K562 (cell line): ENCODE results near the gene SLC3A2. TPM values are rescaled to one million over a fixed set of nuclear protein-coding genes. Genes with fewer than 3 reads are reported as not detected.

ENCODE experiments used
- ATAC-seq: fragments of 200-7000 bp; cut with Tn5 transposase; 3 replicates; pipeline ENCODE4 v1.9.1; 2020; ENCODE audit warnings: moderate library complexity
- BruUV-seq: library from RNA; stranded (reverse); fragments of 400-500 nt; replicated peaks from 2 replicates; lab custom pipeline; 2021; lab: Mats Ljungman, UMichigan
- CTCF ChIA-PET: fragments of 300-600 bp; formaldehyde crosslinking; extraction: SDS; loops from one replicate; lab custom pipeline; 2021; ENCODE audit warnings: low intra/inter-chr PET ratio; lab: Yijun Ruan, JAX
- POLR2A ChIA-PET: fragments of 300-600, 350-650 bp; sonication (Branson Sonifier 250); formaldehyde crosslinking; extraction: SDS; loops from one replicate; lab custom pipeline; 2021; ENCODE audit warnings: antibody characterized with exemption, inconsistent platforms; lab: Yijun Ruan, JAX
- DNase-seq, 4 experiments: peaks; one replicate each; pipeline versions ENCODE4 v3.0.0 to v3.0.0-alpha.2; 2011 to 2018; ENCODE audit warnings: low spot score in 3 of 4, mixed read lengths in 3 of 4; ENCODE audit errors: extremely low read depth in 1 of 4
- FAIRE-seq: peaks from 2 replicates; lab custom pipeline; 2011; peaks lifted over from hg19 to GRCh38; lab: Jason Lieb, UNC
- H2AFZ ChIP-seq: 2 replicates; pipeline ENCODE4 v1.6.0; 2011; ENCODE audit warnings: low read depth, low read length, control low read depth, inconsistent platforms
- H3K27ac ChIP-seq: fragments of 200-600 bp; 3 replicates; pipeline ENCODE4 v1.8.0; 2011; ENCODE audit warnings: low read depth, mild to moderate bottlenecking, control low read depth, inconsistent platforms, low read length, moderate library complexity, mixed read lengths; ENCODE audit errors: extremely low read depth
- H3K27me3 ChIP-seq, 2 experiments: fragments of 300-600 bp in 1 of 2; 2 replicates in 1 of 2; 3 replicates in 1 of 2; pipeline versions ENCODE4 v1.6.0 to v1.8.0; 2011; ENCODE audit warnings: inconsistent platforms in 2 of 2, low read length in 2 of 2, mild to moderate bottlenecking in 1 of 2, mixed read lengths in 1 of 2, moderate library complexity in 1 of 2; ENCODE audit not compliant: control insufficient read depth in 2 of 2, insufficient read depth in 2 of 2
- H3K36me3 ChIP-seq: fragments of 300-600 bp; 3 replicates; pipeline ENCODE4 v1.8.0; 2011; ENCODE audit warnings: mild to moderate bottlenecking, low read length, inconsistent platforms; ENCODE audit not compliant: control insufficient read depth, insufficient read depth
- H3K4me1 ChIP-seq, 2 experiments: fragments of 200-600 bp in 1 of 2; replicated peaks in 1 of 2; 2 replicates in 1 of 2; 3 replicates in 1 of 2; pipeline versions ENCODE4 v1.5.1 to v1.8.0; 2011; ENCODE audit warnings: inconsistent platforms in 2 of 2, low read length in 2 of 2, mild to moderate bottlenecking in 1 of 2, mixed read lengths in 1 of 2, moderate library complexity in 1 of 2; ENCODE audit not compliant: control insufficient read depth in 2 of 2, insufficient read depth in 2 of 2
- H3K4me2 ChIP-seq: 2 replicates; pipeline ENCODE4 v1.6.1; 2011; ENCODE audit warnings: low read length, control low read depth, inconsistent platforms, mixed read lengths; ENCODE audit not compliant: insufficient read depth
- H3K4me3 ChIP-seq: fragments of 200-600 bp; sonication (generic), shearing (Covaris generic); 2 replicates; pipeline ENCODE4 v1.5.1; 2016; ENCODE audit warnings: control low read depth, inconsistent platforms
- H3K79me2 ChIP-seq: fragments of 200-600 bp; 3 replicates; pipeline ENCODE4 v1.8.0; 2011; ENCODE audit warnings: low read length, inconsistent platforms; ENCODE audit not compliant: control insufficient read depth, insufficient read depth
- H3K9ac ChIP-seq, 2 experiments: 2 replicates each; pipeline versions ENCODE4 v1.6.0 to v1.6.1; 2011; ENCODE audit warnings: low read depth in 2 of 2, low read length in 2 of 2, control low read depth in 1 of 2, inconsistent platforms in 1 of 2, mild to moderate bottlenecking in 1 of 2, mixed read lengths in 1 of 2; ENCODE audit not compliant: insufficient read depth in 1 of 2
- H3K9me1 ChIP-seq: one replicate; pipeline ENCODE4 v1.6.0; 2011; ENCODE audit warnings: inconsistent platforms, mild to moderate bottlenecking, low read length, moderate library complexity; ENCODE audit not compliant: control insufficient read depth, insufficient read depth
- H3K9me3 ChIP-seq: replicated peaks from 2 replicates; pipeline ENCODE4 v1.5.1; 2011; ENCODE audit warnings: low read depth, low read length, inconsistent platforms; ENCODE audit not compliant: control insufficient read depth, insufficient read depth
- H4K20me1 ChIP-seq: replicated peaks from 2 replicates; pipeline ENCODE4 v1.6.1; 2011; ENCODE audit warnings: low read length, inconsistent platforms, mixed read lengths; ENCODE audit not compliant: control insufficient read depth, insufficient read depth
- EWSR1 ChIP-seq: fragments of 450-650 bp; IDR thresholded peaks from 2 replicates; pipeline ENCODE4 v1.6.1; 2018; ENCODE audit warnings: borderline replicate concordance, mild to moderate bottlenecking, low read depth, moderate library complexity; ENCODE audit not compliant: partially characterized antibody
- GTF2A2 ChIP-seq: IDR thresholded peaks from 2 replicates; pipeline ENCODE4 v1.6.1; 2016; ENCODE audit warnings: mild to moderate bottlenecking, missing genetic modification characterization, missing compliant biosample characterization
- HNRNPL ChIP-seq: fragments of 200-400 bp; formaldehyde crosslinking; IDR thresholded peaks from 2 replicates; pipeline ENCODE4 v1.6.1; 2017; ENCODE audit warnings: low read depth, mild to moderate bottlenecking, low read length
- HNRNPUL1 ChIP-seq: fragments of 200-400 bp; formaldehyde crosslinking; IDR thresholded peaks from 2 replicates; pipeline ENCODE4 v1.6.1; 2017; ENCODE audit warnings: low read length
- KDM5B ChIP-seq: fragments of 200-600 bp; sonication (generic); IDR thresholded peaks from 2 replicates; pipeline ENCODE4 v1.6.1; 2012; ENCODE audit warnings: low read depth, mild to moderate bottlenecking, moderate library complexity, low read length, control low read depth, inconsistent platforms; ENCODE audit not compliant: insufficient replicate concordance
- POLR2G ChIP-seq: fragments of 200-400 bp; formaldehyde crosslinking; IDR thresholded peaks from 2 replicates; pipeline ENCODE4 v1.6.1; 2017; ENCODE audit warnings: low read depth, mild to moderate bottlenecking, antibody characterized with exemption, low read length, moderate library complexity
- POLR2H ChIP-seq: IDR thresholded peaks from 2 replicates; pipeline ENCODE4 v1.6.1; 2016; ENCODE audit warnings: missing genetic modification characterization, low read depth, mild to moderate bottlenecking, control low read depth, missing compliant biosample characterization, moderate library complexity
- PRPF4 ChIP-seq: fragments of 200-400 bp; formaldehyde crosslinking; IDR thresholded peaks from one replicate; pipeline ENCODE4 v1.6.1; 2017; ENCODE audit warnings: low read length, low read depth, mild to moderate bottlenecking; ENCODE audit not compliant: insufficient read depth, poor library complexity, severe bottlenecking
- RBFOX2 ChIP-seq: fragments of 200-400 bp; formaldehyde crosslinking; IDR thresholded peaks from 2 replicates; pipeline ENCODE4 v1.6.1; 2017; ENCODE audit warnings: low read depth, mild to moderate bottlenecking, low read length, moderate library complexity
- RBM39 ChIP-seq: fragments of 200-400 bp; formaldehyde crosslinking; optimal IDR thresholded peaks from 2 replicates; pipeline ENCODE3; 2018; ENCODE audit warnings: low read depth, low read length
- U2AF1 ChIP-seq: fragments of 200-400 bp; formaldehyde crosslinking; optimal IDR thresholded peaks from 2 replicates; pipeline ENCODE3; 2017; ENCODE audit warnings: mild to moderate bottlenecking, low read depth, low read length, moderate library complexity
- ZFX ChIP-seq: sonication (generic); formaldehyde crosslinking; IDR thresholded peaks from 2 replicates; pipeline ENCODE4 v1.8.0; 2022; ENCODE audit warnings: mild to moderate bottlenecking, missing genetic modification reagents, moderate library complexity
- ZNF57 ChIP-seq: fragments of 450-650 bp; formaldehyde crosslinking; IDR thresholded peaks from 2 replicates; pipeline ENCODE4 v1.4.0; 2020; ENCODE audit warnings: mild to moderate bottlenecking, moderate library complexity
- in situ Hi-C: fragments of 300-500 bp; cut with MboI; formaldehyde crosslinking; loops from 4 replicates; pipeline ENCODE4 v1.15.0; 2018; ENCODE audit warnings: inconsistent platforms, mixed read lengths
- intact Hi-C: fragments of 100-400 bp; cut with micrococcal nuclease; formaldehyde crosslinking; loops from 2 replicates; pipeline ENCODE4 v1.14.2; 2022
- polyA plus RNA-seq, 8 experiments: library from polyadenylated mRNA; depleted of rRNA in 4 of 8; stranded (reverse) in 5 of 8; unstranded in 3 of 8; fragments of >200 nt; fragmentation: Nextera tagmentation in 2 of 8; fragmentation: Illumina TruSeq in 1 of 8; extraction: Ambion mirVana in 2 of 8; extraction: Trizol in 1 of 8; gene quantifications; 2 replicates each; pipeline versions ENCODE4 v1.2.1 to v1.2.3, GENCODE V29; 2011 to 2014; ENCODE audit warnings: inconsistent platforms in 1 of 8, missing spikeins in 1 of 8
- total RNA-seq, 7 experiments: library from RNA; depleted of rRNA in 6 of 7; stranded (reverse); fragments of >200 nt in 6 of 7; fragmentation: Illumina TruSeq in 2 of 7; extraction: Trizol in 2 of 7; gene quantifications; 2 replicates each; pipeline versions ENCODE4 v1.2.1 to v1.2.3, GENCODE V29; 2011 to 2021; ENCODE audit warnings: low replicate concordance in 1 of 7

SLC3A2 gene
- total and polyA plus RNA-seq, 9 of the 15 experiments (the other 6 are each of a cell fraction or from before 2014, with no cell fraction given), result 20.0 to 296 (median 214) TPM

- peaks cover 62% of the 10 kb centered on the region for H3K79me2 ChIP-seq
- no peak overlapping the region for H2AFZ ChIP-seq
- H3K4me2 ChIP-seq, result peak overlapping the region; percentile 99
- CTCF ChIA-PET, result no interaction called here
- H3K9me3 ChIP-seq, result no peaks in the 10 kb centered on the region
- no peaks in the 10 kb centered on the region for H3K9me1 ChIP-seq
- H3K27me3 ChIP-seq, result no peaks in the 10 kb centered on the region
- TF ChIP-seq PRPF4, result peak; percentile 5
- peak; percentile 26; the same call in 1 of the 2 replicates for TF ChIP-seq HNRNPUL1
- TF ChIP-seq EWSR1, result peak; percentile 35
- TF ChIP-seq GTF2A2 (tag), result no peak
- TF ChIP-seq RBM39, result peak; percentile 92
- peak; percentile 18; the same call in 1 of the 2 replicates for TF ChIP-seq POLR2G
- TF ChIP-seq POLR2H (tag), result peak; percentile 15; the same call in 1 of the 2 replicates
- peak; percentile 32; the same call in 1 of the 2 replicates for TF ChIP-seq HNRNPL
- peak; percentile 1 for TF ChIP-seq KDM5B
- TF ChIP-seq RBFOX2, result peak; percentile 67
- no peak for TF ChIP-seq ZFX (CRISPR knock-in tag)
- TF ChIP-seq ZNF57 (CRISPR knock-in tag), result no peak
- TF ChIP-seq U2AF1, result peak; percentile 86
- TF ChIP-seq, all 486 proteins: peak for 10
- POLR2A ChIA-PET, result interaction anchor here (0.6 to 10.0 kb wide), 15 partner anchors 7 to 261 kb away, joined by 3 to 403 read pairs (median 8); partner anchors contain the start of genes SLC3A2, STX5, TEX54 and TTC9C
- ATAC-seq (no peak), DNase-seq (peak in 1 of 4 experiments; percentile 14), FAIRE-seq (no peak)
- Histone ChIP-seq H3K4me3 (peak overlapping the region; percentile 74), H4K20me1 (peaks cover 44% of the 10 kb centered on the region), H3K27ac (peak overlapping the region; percentile 92; the same call in 2 of the 3 replicates), H3K4me1 (peaks cover 0 to 14% of the 10 kb centered on the region in 2 experiments; a peak in 2 of 5 replicates), H3K9ac (peak overlapping the region; percentile 92 to 96; a peak in 2 of 4 replicates), H3K36me3 (peaks cover 46% of the 10 kb centered on the region)
- intact Hi-C loops, result no loop called here
- in situ Hi-C loops, result loop anchor here (25.0 kb wide), 1 partner anchor 465 kb away; no protein-coding TSS in a partner anchor
- BruUV-seq, result no TSS peak
Measured at GRCh38 chr11:62852523-62853188, 28.0 kb upstream of the SLC3A2 start.
